HG03159 (cell line): ENCODE results near the gene NDUFA6.
"Not testable (repeated sequence)": the region's sequence is repeated elsewhere in the genome, so short reads cannot be mapped to it uniquely, and the experiment has no call there.

ENCODE experiments used
- ATAC-seq: cut with Tn5 transposase; IDR thresholded peaks from one replicate; pipeline ENCODE4 v1.9.1; 2021; ENCODE audit warnings: mild to moderate bottlenecking, moderate library complexity; ENCODE audit not compliant: unreplicated experiment

The NDUFA6 gene

GRCh38 chr22:42114721-42115120 lies 24.1 kb upstream of the NDUFA6 start:
- ATAC-seq: no peak

GRCh38 chr22:42112793-42113192 lies 22.2 kb upstream of the NDUFA6 start:
- not testable (repeated sequence) for ATAC-seq

- ATAC-seq: no peak
These were observed 21.2 kb upstream of the NDUFA6 start for GRCh38 chr22:42111798-42112197.

- ATAC-seq: no peak
These were observed 18.3 kb upstream of the NDUFA6 start for GRCh38 chr22:42108848-42109247.

GRCh38 chr22:42104332-42104860 lies 13.8 kb upstream of the NDUFA6 start:
- ATAC-seq: not testable (repeated sequence)

GRCh38 chr22:42101199-42101598 lies 10.6 kb upstream of the NDUFA6 start:
- ATAC-seq: no peak

GRCh38 chr22:42091455-42091782 lies 847 bp upstream of the NDUFA6 start:
- no peak for ATAC-seq

GRCh38 chr22:42086051-42086450 lies 4.5 kb downstream of the NDUFA6 start:
- no peak for ATAC-seq

GRCh38 chr22:42084874-42085273 lies 5.7 kb downstream of the NDUFA6 start:
- no peak for ATAC-seq

- no peak for ATAC-seq
These were observed 7.5 kb downstream of the NDUFA6 start for GRCh38 chr22:42083119-42083518.

GRCh38 chr22:42080287-42080686 lies 10.3 kb downstream of the NDUFA6 start:
- no peak for ATAC-seq

- peak; percentile 78 for ATAC-seq
These were observed 11.0 kb downstream of the NDUFA6 start, which contains the start of gene SMDT1 for GRCh38 chr22:42079319-42080251. TSS of gene SMDT1 (plus strand) at chr22:42079700. CDS start at chr22:42079769, 69 bp downstream.

- ATAC-seq: no peak
These were observed 11.9 kb downstream of the NDUFA6 start for GRCh38 chr22:42078469-42079318.

GRCh38 chr22:42077486-42078125 lies 13.0 kb downstream of the NDUFA6 start:
- ATAC-seq: no peak

GRCh38 chr22:42076764-42077485 lies 13.6 kb downstream of the NDUFA6 start:
- no peak for ATAC-seq

GRCh38 chr22:42074846-42075676 lies 15.5 kb downstream of the NDUFA6 start:
- ATAC-seq: no peak

GRCh38 chr22:42074132-42074811 lies 16.3 kb downstream of the NDUFA6 start, which contains the start of gene PHETA2:
TSS of gene PHETA2 (plus strand) at chr22:42074248. CDS start at chr22:42077294, 3,046 bp downstream.
- ATAC-seq: no peak

GRCh38 chr22:42073621-42074041 lies 16.9 kb downstream of the NDUFA6 start:
- no peak for ATAC-seq
